ENCODE results near the gene FAM53C.

- TF ChIP-seq CTCF (IDR thresholded peaks at IDR 0.05) (no peak), POLR2A (IDR thresholded peaks at IDR 0.05) (no peak), POLR2AphosphoS5 (IDR thresholded peaks at IDR 0.05; ENCODE audit: insufficient read depth in 1 of 2, low read depth in 1 of 2) (no peak)
These were observed 51.3 kb downstream of the FAM53C start for GRCh38 chr5:138389332-138389731.
